NCI-H69 (cell line): ENCODE measurements around the gene LRRC32.

Experiments used
- DNase-seq: peaks from one replicate; lab custom pipeline; 2025; lab: John Stamatoyannopoulos, UW

The LRRC32 gene

GRCh38 chr11:76670485-76671236 is at the start of gene LRRC32:
LRRC32 (minus strand) TSS chr11:76670747; CDS start chr11:76665954, 4,793 bp downstream.
- peak; percentile 65 for DNase-seq

- no peak for DNase-seq
These were observed 49.1 kb upstream of the LRRC32 start for GRCh38 chr11:76719686-76720085.

GRCh38 chr11:76719281-76719680 is 48.7 kb upstream of the LRRC32 start:
- DNase-seq, result no peak

GRCh38 chr11:76717816-76718215 is 47.3 kb upstream of the LRRC32 start:
- no peak for DNase-seq

GRCh38 chr11:76717369-76717768 is 46.8 kb upstream of the LRRC32 start:
- no peak for DNase-seq

- no peak for DNase-seq
These were observed 45.7 kb upstream of the LRRC32 start for GRCh38 chr11:76716268-76716667.

GRCh38 chr11:76714493-76714892 is 43.9 kb upstream of the LRRC32 start:
- DNase-seq, result no peak

- no peak for DNase-seq
These were observed 43.0 kb upstream of the LRRC32 start for GRCh38 chr11:76713499-76713898.

- no peak for DNase-seq
These were observed 41.6 kb upstream of the LRRC32 start for GRCh38 chr11:76712125-76712524.

- no peak for DNase-seq
These were observed 39.2 kb upstream of the LRRC32 start for GRCh38 chr11:76709756-76710155.

- DNase-seq, result no peak
These were observed 38.6 kb upstream of the LRRC32 start for GRCh38 chr11:76708972-76709660.

- no peak for DNase-seq
These were observed 36.8 kb upstream of the LRRC32 start for GRCh38 chr11:76707293-76707825.

- DNase-seq, result peak; percentile 42
These were observed 36.1 kb upstream of the LRRC32 start for GRCh38 chr11:76706667-76707066.

GRCh38 chr11:76705826-76706225 is 35.3 kb upstream of the LRRC32 start:
- DNase-seq, result no peak

- DNase-seq, result no peak
These were observed 33.8 kb upstream of the LRRC32 start for GRCh38 chr11:76704171-76704948.

GRCh38 chr11:76703707-76704106 is 33.2 kb upstream of the LRRC32 start:
- no peak for DNase-seq

GRCh38 chr11:76702336-76703128 is 32.0 kb upstream of the LRRC32 start:
- no peak for DNase-seq

- DNase-seq, result no peak
These were observed 30.9 kb upstream of the LRRC32 start for GRCh38 chr11:76701294-76702040.

GRCh38 chr11:76700177-76701100 is 29.9 kb upstream of the LRRC32 start:
- no peak for DNase-seq
